HEK293 (cell line): ENCODE measurements around the gene TRAF1.

Source experiments
- CTCF ChIA-PET: fragments of 350-600 bp; formaldehyde crosslinking; extraction: SDS; loops from one replicate; lab custom pipeline; 2021; ENCODE audit warnings: antibody characterized with exemption; lab: Yijun Ruan, JAX
- POLR2A ChIA-PET: fragments of 300-600 bp; formaldehyde crosslinking; extraction: SDS; loops from one replicate; lab custom pipeline; 2020; ENCODE audit warnings: antibody characterized with exemption, inconsistent platforms; lab: Yijun Ruan, JAX
- H3K27ac ChIP-seq: fragments of 200-500 bp; sonication (Bioruptor generic); 2 replicates; pipeline ENCODE4 v1.5.1; 2014; ENCODE audit warnings: low read depth, low read length, control low read depth, inconsistent platforms; ENCODE audit errors: extremely low read depth
- H3K36me3 ChIP-seq, 2 experiments: fragments of 200-500 bp in 1 of 2; sonication (Bioruptor generic) in 1 of 2; 1 replicate in 1 of 2; 2 replicates in 1 of 2; pipeline ENCODE4 v1.5.1; 2014 to 2017; ENCODE audit warnings: inconsistent platforms in 2 of 2, low read length in 2 of 2; ENCODE audit not compliant: control insufficient read depth in 2 of 2, insufficient read depth in 1 of 2
- H3K4me1 ChIP-seq: fragments of 200-500 bp; sonication (Bioruptor generic); 2 replicates; pipeline ENCODE4 v1.5.1; 2014; ENCODE audit warnings: mild to moderate bottlenecking, low read length, inconsistent platforms; ENCODE audit not compliant: control insufficient read depth, insufficient read depth
- H3K4me3 ChIP-seq: 2 replicates; pipeline ENCODE4 v1.5.1; 2011; ENCODE audit warnings: low read depth, mild to moderate bottlenecking, control low read depth, low read length, moderate library complexity
- H3K9me3 ChIP-seq: fragments of 200-500 bp; sonication (Bioruptor generic); 2 replicates; pipeline ENCODE4 v1.5.1; 2014; ENCODE audit warnings: low read depth, low read length, inconsistent platforms; ENCODE audit not compliant: control insufficient read depth, insufficient read depth
- FEZF1 ChIP-seq: fragments of 450-650 bp; formaldehyde crosslinking; IDR thresholded peaks from 2 replicates; pipeline ENCODE4 v1.5.1; 2016; ENCODE audit warnings: missing biosample characterization, missing genetic modification characterization
- MZF1 ChIP-seq: fragments of 450-650 bp; formaldehyde crosslinking; IDR thresholded peaks from 2 replicates; pipeline ENCODE4 v1.5.1; 2017; ENCODE audit warnings: missing biosample characterization, missing genetic modification characterization, borderline replicate concordance
- ZBTB21 ChIP-seq: fragments of 450-650 bp; formaldehyde crosslinking; IDR thresholded peaks from 2 replicates; pipeline ENCODE4 v1.5.1; 2017; ENCODE audit warnings: missing biosample characterization, missing genetic modification characterization
- ZNF121 ChIP-seq: fragments of 450-650 bp; formaldehyde crosslinking; IDR thresholded peaks from 2 replicates; pipeline ENCODE4 v1.5.1; 2016; ENCODE audit warnings: missing biosample characterization, missing genetic modification characterization
- ZNF146 ChIP-seq: fragments of 450-650 bp; formaldehyde crosslinking; IDR thresholded peaks from 2 replicates; pipeline ENCODE4 v1.5.1; 2016; ENCODE audit warnings: missing biosample characterization, missing genetic modification characterization
- ZNF366 ChIP-seq: fragments of 450-650 bp; formaldehyde crosslinking; conservative IDR thresholded peaks from 2 replicates; pipeline ENCODE4 v1.5.1; 2016; ENCODE audit warnings: missing biosample characterization, missing genetic modification characterization
- ZNF37A ChIP-seq: fragments of 450-650 bp; IDR thresholded peaks from 2 replicates; pipeline ENCODE4 v1.5.1; 2018; ENCODE audit warnings: missing biosample characterization, missing genetic modification characterization
- ZNF530 ChIP-seq: fragments of 450-650 bp; formaldehyde crosslinking; IDR thresholded peaks from 2 replicates; pipeline ENCODE4 v1.5.1; 2016; ENCODE audit warnings: low read depth, missing biosample characterization, missing genetic modification characterization
- ZNF544 ChIP-seq: fragments of 450-650 bp; formaldehyde crosslinking; IDR thresholded peaks from 2 replicates; pipeline ENCODE4 v1.5.0; 2017; ENCODE audit warnings: missing biosample characterization, missing genetic modification characterization
- ZNF596 ChIP-seq: fragments of 450-650 bp; IDR thresholded peaks from 2 replicates; pipeline ENCODE4 v1.5.0; 2018; ENCODE audit warnings: missing biosample characterization, mild to moderate bottlenecking, missing genetic modification characterization, moderate library complexity
- ZNF624 ChIP-seq: fragments of 450-650 bp; formaldehyde crosslinking; IDR thresholded peaks from 2 replicates; pipeline ENCODE4 v1.5.1; 2017; ENCODE audit warnings: missing biosample characterization, missing genetic modification characterization
- ZNF670 ChIP-seq: fragments of 450-650 bp; formaldehyde crosslinking; IDR thresholded peaks from 2 replicates; pipeline ENCODE4 v1.5.1; 2016; ENCODE audit warnings: missing biosample characterization, missing genetic modification characterization, low read depth
- TF ChIP-seq, protein P1 (sequence below): fragments of 450-650 bp; formaldehyde crosslinking; IDR thresholded peaks from 2 replicates; pipeline ENCODE4 v1.5.1; 2017; ENCODE audit warnings: missing biosample characterization, mild to moderate bottlenecking, missing genetic modification characterization, moderate library complexity
- TF ChIP-seq, protein P2 (sequence below): fragments of 450-650 bp; formaldehyde crosslinking; IDR thresholded peaks from 2 replicates; pipeline ENCODE4 v1.5.1; 2016; ENCODE audit warnings: missing biosample characterization, missing genetic modification characterization
- TF ChIP-seq, protein P3 (sequence below): fragments of 450-650 bp; formaldehyde crosslinking; IDR thresholded peaks from 2 replicates; pipeline ENCODE4 v1.5.1; 2016; ENCODE audit warnings: missing biosample characterization, missing genetic modification characterization, borderline replicate concordance
- TF ChIP-seq, protein P4 (sequence below): fragments of 450-650 bp; formaldehyde crosslinking; IDR thresholded peaks from 2 replicates; pipeline ENCODE4 v1.5.1; 2017; ENCODE audit warnings: missing biosample characterization, missing genetic modification characterization

The TRAF1 gene

DNA sequence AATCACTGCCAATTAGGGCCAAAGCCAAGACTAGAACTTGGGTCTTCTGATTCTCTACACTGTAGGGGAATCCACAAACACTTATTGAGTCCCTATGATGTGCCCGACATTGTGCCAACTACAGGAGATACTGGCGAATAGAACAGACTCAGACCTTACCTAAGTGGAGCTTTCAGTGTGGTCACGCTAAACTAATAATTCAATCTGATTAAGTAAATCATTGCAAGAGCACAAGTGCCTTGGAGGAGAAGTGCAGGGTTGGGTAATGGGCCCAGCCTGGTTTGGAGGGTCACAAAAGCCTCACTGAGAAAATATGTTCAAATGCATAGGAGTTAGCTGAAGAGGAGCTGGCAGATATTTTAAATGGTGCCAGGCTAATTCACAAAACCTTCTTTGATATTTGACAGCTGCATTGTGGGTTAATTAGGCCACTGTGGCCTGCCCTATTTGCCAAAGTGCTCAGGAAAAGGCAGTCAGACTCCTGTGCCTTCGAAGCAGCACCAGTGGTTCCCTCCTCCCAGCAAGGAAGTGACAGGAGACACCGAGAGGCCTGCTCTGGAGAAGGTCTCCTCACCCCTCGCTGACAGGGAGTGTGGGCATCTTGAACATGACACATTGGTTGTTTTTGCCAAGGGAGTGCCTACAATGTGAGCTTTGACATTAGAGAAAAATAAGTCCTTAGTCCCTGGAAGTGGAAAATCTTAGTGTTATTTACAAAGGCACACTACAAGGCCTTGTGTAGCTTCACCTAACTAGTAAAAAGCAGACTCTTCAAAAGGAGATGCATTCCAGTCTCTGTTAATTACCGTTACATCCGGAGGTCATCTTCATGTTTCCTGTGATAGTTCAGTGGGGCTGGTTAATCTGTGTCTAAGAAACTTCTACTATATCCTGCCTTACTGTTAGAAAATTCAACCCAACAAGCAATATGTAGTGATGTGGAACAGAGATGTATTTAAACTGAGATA, 24.1 kb upstream of the TRAF1 start:
- CTCF ChIA-PET, result interaction anchor here (1.1 to 1.8 kb wide), 3 partner anchors 14 to 194 kb away, joined by 3 to 6 read pairs (median 5); no protein-coding TSS in a partner anchor
- no peaks in the 10 kb centered on the region for H3K4me1 ChIP-seq
- H3K27ac ChIP-seq, result no peak overlapping the region
- H3K4me3 ChIP-seq, result no peak overlapping the region
- no peaks in the 10 kb centered on the region for H3K36me3 ChIP-seq
- H3K9me3 ChIP-seq, result no peaks in the 10 kb centered on the region
- POLR2A ChIA-PET, result no interaction called here
- TF ChIP-seq, protein P1, sequence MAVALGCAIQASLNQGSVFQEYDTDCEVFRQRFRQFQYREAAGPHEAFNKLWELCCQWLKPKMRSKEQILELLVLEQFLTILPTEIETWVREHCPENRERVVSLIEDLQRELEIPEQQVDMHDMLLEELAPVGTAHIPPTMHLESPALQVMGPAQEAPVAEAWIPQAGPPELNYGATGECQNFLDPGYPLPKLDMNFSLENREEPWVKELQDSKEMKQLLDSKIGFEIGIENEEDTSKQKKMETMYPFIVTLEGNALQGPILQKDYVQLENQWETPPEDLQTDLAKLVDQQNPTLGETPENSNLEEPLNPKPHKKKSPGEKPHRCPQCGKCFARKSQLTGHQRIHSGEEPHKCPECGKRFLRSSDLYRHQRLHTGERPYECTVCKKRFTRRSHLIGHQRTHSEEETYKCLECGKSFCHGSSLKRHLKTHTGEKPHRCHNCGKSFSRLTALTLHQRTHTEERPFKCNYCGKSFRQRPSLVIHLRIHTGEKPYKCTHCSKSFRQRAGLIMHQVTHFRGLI (tag by site-specific recombination), result no peak
- TF ChIP-seq ZNF596 (tag by site-specific recombination) (no peak), ZNF146 (tag by site-specific recombination) (no peak), ZNF366 (tag by site-specific recombination) (no peak)

GRCh38 chr9:120949290-120949689, 22.7 kb upstream of the TRAF1 start:
- Histone ChIP-seq H3K9me3 (no peaks in the 10 kb centered on the region), H3K4me3 (no peak overlapping the region), H3K4me1 (no peaks in the 10 kb centered on the region), H3K27ac (no peak overlapping the region), H3K36me3 (no peaks in the 10 kb centered on the region)
- POLR2A ChIA-PET, result no interaction called here
- TF ChIP-seq FEZF1 (tag by site-specific recombination) (no peak), ZNF121 (no peak), ZNF530 (tag by site-specific recombination) (no peak), ZNF624 (tag by site-specific recombination) (no peak), ZNF670 (tag by site-specific recombination) (no peak), ZBTB21 (tag by site-specific recombination) (no peak), MZF1 (tag by site-specific recombination) (no peak), ZNF37A (tag by site-specific recombination) (no peak), ZNF544 (tag by site-specific recombination) (no peak)
- TF ChIP-seq, protein P2, sequence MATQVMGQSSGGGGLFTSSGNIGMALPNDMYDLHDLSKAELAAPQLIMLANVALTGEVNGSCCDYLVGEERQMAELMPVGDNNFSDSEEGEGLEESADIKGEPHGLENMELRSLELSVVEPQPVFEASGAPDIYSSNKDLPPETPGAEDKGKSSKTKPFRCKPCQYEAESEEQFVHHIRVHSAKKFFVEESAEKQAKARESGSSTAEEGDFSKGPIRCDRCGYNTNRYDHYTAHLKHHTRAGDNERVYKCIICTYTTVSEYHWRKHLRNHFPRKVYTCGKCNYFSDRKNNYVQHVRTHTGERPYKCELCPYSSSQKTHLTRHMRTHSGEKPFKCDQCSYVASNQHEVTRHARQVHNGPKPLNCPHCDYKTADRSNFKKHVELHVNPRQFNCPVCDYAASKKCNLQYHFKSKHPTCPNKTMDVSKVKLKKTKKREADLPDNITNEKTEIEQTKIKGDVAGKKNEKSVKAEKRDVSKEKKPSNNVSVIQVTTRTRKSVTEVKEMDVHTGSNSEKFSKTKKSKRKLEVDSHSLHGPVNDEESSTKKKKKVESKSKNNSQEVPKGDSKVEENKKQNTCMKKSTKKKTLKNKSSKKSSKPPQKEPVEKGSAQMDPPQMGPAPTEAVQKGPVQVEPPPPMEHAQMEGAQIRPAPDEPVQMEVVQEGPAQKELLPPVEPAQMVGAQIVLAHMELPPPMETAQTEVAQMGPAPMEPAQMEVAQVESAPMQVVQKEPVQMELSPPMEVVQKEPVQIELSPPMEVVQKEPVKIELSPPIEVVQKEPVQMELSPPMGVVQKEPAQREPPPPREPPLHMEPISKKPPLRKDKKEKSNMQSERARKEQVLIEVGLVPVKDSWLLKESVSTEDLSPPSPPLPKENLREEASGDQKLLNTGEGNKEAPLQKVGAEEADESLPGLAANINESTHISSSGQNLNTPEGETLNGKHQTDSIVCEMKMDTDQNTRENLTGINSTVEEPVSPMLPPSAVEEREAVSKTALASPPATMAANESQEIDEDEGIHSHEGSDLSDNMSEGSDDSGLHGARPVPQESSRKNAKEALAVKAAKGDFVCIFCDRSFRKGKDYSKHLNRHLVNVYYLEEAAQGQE (tag by site-specific recombination), result no peak
- TF ChIP-seq, protein P3, sequence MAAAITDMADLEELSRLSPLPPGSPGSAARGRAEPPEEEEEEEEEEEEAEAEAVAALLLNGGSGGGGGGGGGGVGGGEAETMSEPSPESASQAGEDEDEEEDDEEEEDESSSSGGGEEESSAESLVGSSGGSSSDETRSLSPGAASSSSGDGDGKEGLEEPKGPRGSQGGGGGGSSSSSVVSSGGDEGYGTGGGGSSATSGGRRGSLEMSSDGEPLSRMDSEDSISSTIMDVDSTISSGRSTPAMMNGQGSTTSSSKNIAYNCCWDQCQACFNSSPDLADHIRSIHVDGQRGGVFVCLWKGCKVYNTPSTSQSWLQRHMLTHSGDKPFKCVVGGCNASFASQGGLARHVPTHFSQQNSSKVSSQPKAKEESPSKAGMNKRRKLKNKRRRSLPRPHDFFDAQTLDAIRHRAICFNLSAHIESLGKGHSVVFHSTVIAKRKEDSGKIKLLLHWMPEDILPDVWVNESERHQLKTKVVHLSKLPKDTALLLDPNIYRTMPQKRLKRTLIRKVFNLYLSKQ (tag by site-specific recombination), result no peak
- TF ChIP-seq, protein P4, sequence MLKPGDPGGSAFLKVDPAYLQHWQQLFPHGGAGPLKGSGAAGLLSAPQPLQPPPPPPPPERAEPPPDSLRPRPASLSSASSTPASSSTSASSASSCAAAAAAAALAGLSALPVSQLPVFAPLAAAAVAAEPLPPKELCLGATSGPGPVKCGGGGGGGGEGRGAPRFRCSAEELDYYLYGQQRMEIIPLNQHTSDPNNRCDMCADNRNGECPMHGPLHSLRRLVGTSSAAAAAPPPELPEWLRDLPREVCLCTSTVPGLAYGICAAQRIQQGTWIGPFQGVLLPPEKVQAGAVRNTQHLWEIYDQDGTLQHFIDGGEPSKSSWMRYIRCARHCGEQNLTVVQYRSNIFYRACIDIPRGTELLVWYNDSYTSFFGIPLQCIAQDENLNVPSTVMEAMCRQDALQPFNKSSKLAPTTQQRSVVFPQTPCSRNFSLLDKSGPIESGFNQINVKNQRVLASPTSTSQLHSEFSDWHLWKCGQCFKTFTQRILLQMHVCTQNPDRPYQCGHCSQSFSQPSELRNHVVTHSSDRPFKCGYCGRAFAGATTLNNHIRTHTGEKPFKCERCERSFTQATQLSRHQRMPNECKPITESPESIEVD (tag by site-specific recombination), result no peak
- CTCF ChIA-PET, result interaction anchor here (1.0 kb wide), 1 partner anchor 12 kb away, joined by 4 read pairs; no protein-coding TSS in a partner anchor
